ENCODE measurements around the gene LCT.
A peak's percentile ranks its signal among the peaks of the same experiment; 100 is the strongest.

LCT gene

DNA sequence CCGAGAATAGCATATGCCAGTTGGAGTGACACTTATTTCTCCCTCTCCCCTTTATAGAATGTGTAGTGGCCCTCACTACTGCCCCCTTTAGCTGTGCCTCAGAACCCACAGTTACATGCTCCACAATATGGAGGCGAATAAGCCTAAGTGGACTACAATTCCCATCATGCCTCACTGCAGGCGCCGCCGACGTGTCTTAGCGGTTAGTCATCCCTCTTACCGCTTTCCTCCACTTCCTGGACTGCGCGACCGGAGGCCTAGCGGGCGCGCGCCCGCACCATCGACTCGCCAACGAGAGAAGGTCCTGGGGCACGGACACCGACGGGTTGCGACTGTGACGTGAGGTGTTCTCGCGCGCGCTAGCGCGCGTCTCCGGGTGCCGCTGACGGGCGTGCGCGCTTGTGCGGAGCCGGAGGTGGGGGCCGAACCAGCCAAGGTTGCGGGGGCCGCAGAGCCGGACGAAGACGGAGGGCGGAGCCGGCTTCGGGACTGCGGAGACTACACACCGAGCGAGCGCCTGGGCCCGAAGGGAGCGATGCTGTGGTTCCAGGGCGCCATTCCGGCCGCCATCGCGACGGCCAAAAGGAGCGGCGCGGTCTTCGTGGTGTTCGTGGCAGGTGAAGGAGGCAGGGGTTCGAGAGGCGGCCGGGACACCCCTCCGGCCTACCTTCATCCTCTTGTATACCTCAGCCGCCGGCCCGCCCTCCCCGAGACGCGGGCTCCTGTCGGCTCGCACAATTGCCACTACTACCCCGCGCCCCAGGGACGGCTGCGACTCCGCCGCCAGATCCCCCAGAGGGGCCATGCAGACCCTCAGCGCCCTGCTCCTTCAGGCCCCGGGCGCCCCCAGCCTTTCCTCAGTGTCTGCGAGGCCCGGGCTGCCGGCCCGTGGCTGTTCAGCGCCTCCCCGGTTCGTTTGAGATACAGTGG is 95.3 kb downstream of the LCT start, which contains the start of gene UBXN4 (continued):
- TF ChIP-seq, protein P1, sequence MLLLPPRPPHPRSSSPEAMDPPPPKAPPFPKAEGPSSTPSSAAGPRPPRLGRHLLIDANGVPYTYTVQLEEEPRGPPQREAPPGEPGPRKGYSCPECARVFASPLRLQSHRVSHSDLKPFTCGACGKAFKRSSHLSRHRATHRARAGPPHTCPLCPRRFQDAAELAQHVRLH (tag by site-specific recombination; IDR thresholded peaks at IDR 0.05) = peak; percentile 86
- TF ChIP-seq ZBTB17 (tag by site-specific recombination; IDR thresholded peaks at IDR 0.05) (peak; percentile 86), ZNF510 (tag by site-specific recombination; IDR thresholded peaks at IDR 0.05; ENCODE audit: insufficient replicate concordance) (no peak), ZNF544 (tag by site-specific recombination; IDR thresholded peaks at IDR 0.05) (no peak), ZNF140 (tag by site-specific recombination; IDR thresholded peaks at IDR 0.05) (no peak), ZIC2 (tag by site-specific recombination; IDR thresholded peaks at IDR 0.05) (no peak), ZNF391 (tag by site-specific recombination; IDR thresholded peaks at IDR 0.05; ENCODE audit: borderline replicate concordance, low read depth) (no peak), ZSCAN30 (tag by site-specific recombination; IDR thresholded peaks at IDR 0.05) (0 out of 2 replicates have a peak, but pooled peaks have one; percentile 56), ZNF433 (tag by site-specific recombination; IDR thresholded peaks at IDR 0.05; ENCODE audit: low read depth) (no peak), ZNF670 (tag by site-specific recombination; IDR thresholded peaks at IDR 0.05; ENCODE audit: low read depth) (no peak), GLI4 (tag by site-specific recombination; IDR thresholded peaks at IDR 0.05) (no peak), ZNF629 (tag by site-specific recombination; IDR thresholded peaks at IDR 0.05) (peak; percentile 91), ZNF157 (tag by site-specific recombination; IDR thresholded peaks at IDR 0.05) (no peak), MZF1 (tag by site-specific recombination; IDR thresholded peaks at IDR 0.05; ENCODE audit: borderline replicate concordance) (no peak), ZNF473 (tag by site-specific recombination; IDR thresholded peaks at IDR 0.05) (no peak), ZNF624 (tag by site-specific recombination; IDR thresholded peaks at IDR 0.05) (no peak), ZNF747 (tag by site-specific recombination; IDR thresholded peaks at IDR 0.05) (no peak), SP2 (tag by site-specific recombination; IDR thresholded peaks at IDR 0.05) (peak; percentile 55), RBAK (tag by site-specific recombination; IDR thresholded peaks at IDR 0.05) (no peak), ZNF274 (IDR thresholded peaks at IDR 0.05; ENCODE audit: low read length) (no peak), ZNF274 (tag by site-specific recombination; IDR thresholded peaks at IDR 0.05; ENCODE audit: borderline replicate concordance) (no peak)
- TF ChIP-seq, protein P2, sequence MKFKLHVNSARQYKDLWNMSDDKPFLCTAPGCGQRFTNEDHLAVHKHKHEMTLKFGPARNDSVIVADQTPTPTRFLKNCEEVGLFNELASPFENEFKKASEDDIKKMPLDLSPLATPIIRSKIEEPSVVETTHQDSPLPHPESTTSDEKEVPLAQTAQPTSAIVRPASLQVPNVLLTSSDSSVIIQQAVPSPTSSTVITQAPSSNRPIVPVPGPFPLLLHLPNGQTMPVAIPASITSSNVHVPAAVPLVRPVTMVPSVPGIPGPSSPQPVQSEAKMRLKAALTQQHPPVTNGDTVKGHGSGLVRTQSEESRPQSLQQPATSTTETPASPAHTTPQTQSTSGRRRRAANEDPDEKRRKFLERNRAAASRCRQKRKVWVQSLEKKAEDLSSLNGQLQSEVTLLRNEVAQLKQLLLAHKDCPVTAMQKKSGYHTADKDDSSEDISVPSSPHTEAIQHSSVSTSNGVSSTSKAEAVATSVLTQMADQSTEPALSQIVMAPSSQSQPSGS (tag by site-specific recombination; IDR thresholded peaks at IDR 0.05; ENCODE audit: low read depth) = 0 out of 2 replicates have a peak, but pooled peaks have one; percentile 5
- TF ChIP-seq, protein P3, sequence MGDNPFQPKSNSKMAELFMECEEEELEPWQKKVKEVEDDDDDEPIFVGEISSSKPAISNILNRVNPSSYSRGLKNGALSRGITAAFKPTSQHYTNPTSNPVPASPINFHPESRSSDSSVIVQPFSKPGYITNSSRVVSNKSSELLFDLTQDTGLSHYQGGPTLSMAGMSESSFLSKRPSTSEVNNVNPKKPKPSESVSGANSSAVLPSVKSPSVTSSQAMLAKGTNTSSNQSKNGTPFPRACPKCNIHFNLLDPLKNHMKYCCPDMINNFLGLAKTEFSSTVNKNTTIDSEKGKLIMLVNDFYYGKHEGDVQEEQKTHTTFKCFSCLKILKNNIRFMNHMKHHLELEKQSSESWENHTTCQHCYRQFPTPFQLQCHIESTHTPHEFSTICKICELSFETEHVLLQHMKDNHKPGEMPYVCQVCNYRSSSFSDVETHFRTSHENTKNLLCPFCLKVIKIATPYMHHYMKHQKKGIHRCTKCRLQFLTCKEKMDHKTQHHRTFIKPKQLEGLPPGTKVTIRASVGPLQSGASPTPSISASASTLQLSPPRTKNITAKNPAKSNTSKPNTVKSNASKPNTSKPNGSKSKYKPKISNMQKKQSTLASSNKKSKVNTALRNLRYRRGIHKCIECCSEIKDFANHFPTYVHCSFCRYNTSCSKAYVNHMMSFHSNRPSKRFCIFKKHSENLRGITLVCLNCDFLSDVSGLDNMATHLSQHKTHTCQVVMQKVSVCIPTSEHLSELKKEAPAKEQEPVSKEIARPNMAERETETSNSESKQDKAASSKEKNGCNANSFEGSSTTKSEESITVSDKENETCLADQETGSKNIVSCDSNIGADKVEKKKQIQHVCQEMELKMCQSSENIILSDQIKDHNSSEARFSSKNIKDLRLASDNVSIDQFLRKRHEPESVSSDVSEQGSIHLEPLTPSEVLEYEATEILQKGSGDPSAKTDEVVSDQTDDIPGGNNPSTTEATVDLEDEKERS (tag by site-specific recombination; IDR thresholded peaks at IDR 0.05) = no peak
- TF ChIP-seq, protein P4, sequence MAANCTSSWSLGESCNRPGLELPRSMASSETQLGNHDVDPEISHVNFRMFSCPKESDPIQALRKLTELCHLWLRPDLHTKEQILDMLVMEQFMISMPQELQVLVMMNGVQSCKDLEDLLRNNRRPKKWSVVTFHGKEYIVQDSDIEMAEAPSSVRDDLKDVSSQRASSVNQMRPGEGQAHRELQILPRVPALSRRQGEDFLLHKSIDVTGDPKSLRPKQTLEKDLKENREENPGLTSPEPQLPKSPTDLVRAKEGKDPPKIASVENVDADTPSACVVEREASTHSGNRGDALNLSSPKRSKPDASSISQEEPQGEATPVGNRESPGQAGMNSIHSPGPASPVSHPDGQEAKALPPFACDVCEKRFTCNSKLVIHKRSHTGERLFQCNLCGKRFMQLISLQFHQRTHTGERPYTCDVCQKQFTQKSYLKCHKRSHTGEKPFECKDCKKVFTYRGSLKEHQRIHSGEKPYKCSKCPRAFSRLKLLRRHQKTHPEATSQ (tag by site-specific recombination; IDR thresholded peaks at IDR 0.05) = no peak
- TF ChIP-seq, protein P5, sequence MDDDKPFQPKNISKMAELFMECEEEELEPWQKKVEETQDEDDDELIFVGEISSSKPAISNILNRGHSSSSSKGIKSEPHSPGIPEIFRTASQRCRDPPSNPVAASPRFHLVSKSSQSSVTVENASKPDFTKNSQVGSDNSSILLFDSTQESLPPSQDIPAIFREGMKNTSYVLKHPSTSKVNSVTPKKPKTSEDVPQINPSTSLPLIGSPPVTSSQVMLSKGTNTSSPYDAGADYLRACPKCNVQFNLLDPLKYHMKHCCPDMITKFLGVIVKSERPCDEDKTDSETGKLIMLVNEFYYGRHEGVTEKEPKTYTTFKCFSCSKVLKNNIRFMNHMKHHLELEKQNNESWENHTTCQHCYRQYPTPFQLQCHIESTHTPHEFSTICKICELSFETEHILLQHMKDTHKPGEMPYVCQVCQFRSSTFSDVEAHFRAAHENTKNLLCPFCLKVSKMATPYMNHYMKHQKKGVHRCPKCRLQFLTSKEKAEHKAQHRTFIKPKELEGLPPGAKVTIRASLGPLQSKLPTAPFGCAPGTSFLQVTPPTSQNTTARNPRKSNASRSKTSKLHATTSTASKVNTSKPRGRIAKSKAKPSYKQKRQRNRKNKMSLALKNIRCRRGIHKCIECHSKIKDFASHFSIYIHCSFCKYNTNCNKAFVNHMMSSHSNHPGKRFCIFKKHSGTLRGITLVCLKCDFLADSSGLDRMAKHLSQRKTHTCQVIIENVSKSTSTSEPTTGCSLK (tag by site-specific recombination; IDR thresholded peaks at IDR 0.05) = no peak
- TF ChIP-seq, protein P6, sequence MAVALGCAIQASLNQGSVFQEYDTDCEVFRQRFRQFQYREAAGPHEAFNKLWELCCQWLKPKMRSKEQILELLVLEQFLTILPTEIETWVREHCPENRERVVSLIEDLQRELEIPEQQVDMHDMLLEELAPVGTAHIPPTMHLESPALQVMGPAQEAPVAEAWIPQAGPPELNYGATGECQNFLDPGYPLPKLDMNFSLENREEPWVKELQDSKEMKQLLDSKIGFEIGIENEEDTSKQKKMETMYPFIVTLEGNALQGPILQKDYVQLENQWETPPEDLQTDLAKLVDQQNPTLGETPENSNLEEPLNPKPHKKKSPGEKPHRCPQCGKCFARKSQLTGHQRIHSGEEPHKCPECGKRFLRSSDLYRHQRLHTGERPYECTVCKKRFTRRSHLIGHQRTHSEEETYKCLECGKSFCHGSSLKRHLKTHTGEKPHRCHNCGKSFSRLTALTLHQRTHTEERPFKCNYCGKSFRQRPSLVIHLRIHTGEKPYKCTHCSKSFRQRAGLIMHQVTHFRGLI (tag by site-specific recombination; IDR thresholded peaks at IDR 0.05) = peak; percentile 16; the same call in 1 of the 2 replicates
- TF ChIP-seq, protein P7, sequence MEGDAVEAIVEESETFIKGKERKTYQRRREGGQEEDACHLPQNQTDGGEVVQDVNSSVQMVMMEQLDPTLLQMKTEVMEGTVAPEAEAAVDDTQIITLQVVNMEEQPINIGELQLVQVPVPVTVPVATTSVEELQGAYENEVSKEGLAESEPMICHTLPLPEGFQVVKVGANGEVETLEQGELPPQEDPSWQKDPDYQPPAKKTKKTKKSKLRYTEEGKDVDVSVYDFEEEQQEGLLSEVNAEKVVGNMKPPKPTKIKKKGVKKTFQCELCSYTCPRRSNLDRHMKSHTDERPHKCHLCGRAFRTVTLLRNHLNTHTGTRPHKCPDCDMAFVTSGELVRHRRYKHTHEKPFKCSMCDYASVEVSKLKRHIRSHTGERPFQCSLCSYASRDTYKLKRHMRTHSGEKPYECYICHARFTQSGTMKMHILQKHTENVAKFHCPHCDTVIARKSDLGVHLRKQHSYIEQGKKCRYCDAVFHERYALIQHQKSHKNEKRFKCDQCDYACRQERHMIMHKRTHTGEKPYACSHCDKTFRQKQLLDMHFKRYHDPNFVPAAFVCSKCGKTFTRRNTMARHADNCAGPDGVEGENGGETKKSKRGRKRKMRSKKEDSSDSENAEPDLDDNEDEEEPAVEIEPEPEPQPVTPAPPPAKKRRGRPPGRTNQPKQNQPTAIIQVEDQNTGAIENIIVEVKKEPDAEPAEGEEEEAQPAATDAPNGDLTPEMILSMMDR (tag by site-specific recombination; IDR thresholded peaks at IDR 0.05) = peak; percentile 93
